ENCODE measurements around the gene IMPDH1. TPM values are rescaled to one million over a fixed set of nuclear protein-coding genes. Genes with fewer than 3 reads are reported as not detected.
A peak's percentile ranks its signal among the peaks of the same experiment; 100 is the strongest.

IMPDH1 gene
- total RNA-seq, 1 donor from 2014 or later: 17.4 TPM

- Histone ChIP-seq H3K4me3 (peak within 1 kb of the TSS; percentile 88), H3K27ac (replicated peaks) (peak within 1 kb of the TSS; percentile 96), H3K9me3 (replicated peaks) (no peaks in the 10 kb centered on the region), H3K36me3 (peaks cover 8% of the 10 kb centered on the region), H3K4me1 (peaks cover 66% of the 10 kb centered on the region), H3K27me3 (ENCODE audit: low read depth) (no peaks in the 10 kb centered on the region)
- peak; percentile 95 for DNase-seq
- TF ChIP-seq CTCF (IDR thresholded peaks at IDR 0.05; ENCODE audit: borderline replicate concordance): no peak
- intact Hi-C loops (cut with micrococcal nuclease): no loop called here
These were observed 45.9 kb upstream of the IMPDH1 start, which contains the start of gene HILPDA for GRCh38 chr7:128455543-128456254. Gene HILPDA, plus strand, starts transcription at chr7:128455878. Its CDS starts 1,391 bp downstream, at chr7:128457269.

GRCh38 chr7:128454808-128455542, 45.2 kb upstream of the IMPDH1 start:
- Histone ChIP-seq H3K9me3 (replicated peaks) (no peaks in the 10 kb centered on the region), H3K27me3 (ENCODE audit: low read depth) (no peaks in the 10 kb centered on the region), H3K36me3 (peaks cover 8% of the 10 kb centered on the region), H3K27ac (replicated peaks) (peak overlapping the region; percentile 96), H3K4me1 (peaks cover 73% of the 10 kb centered on the region), H3K4me3 (peak overlapping the region; percentile 88)
- intact Hi-C loops (cut with micrococcal nuclease): no loop called here
- TF ChIP-seq CTCF (IDR thresholded peaks at IDR 0.05; ENCODE audit: borderline replicate concordance): peak; percentile 23
- no peak for DNase-seq

DNA sequence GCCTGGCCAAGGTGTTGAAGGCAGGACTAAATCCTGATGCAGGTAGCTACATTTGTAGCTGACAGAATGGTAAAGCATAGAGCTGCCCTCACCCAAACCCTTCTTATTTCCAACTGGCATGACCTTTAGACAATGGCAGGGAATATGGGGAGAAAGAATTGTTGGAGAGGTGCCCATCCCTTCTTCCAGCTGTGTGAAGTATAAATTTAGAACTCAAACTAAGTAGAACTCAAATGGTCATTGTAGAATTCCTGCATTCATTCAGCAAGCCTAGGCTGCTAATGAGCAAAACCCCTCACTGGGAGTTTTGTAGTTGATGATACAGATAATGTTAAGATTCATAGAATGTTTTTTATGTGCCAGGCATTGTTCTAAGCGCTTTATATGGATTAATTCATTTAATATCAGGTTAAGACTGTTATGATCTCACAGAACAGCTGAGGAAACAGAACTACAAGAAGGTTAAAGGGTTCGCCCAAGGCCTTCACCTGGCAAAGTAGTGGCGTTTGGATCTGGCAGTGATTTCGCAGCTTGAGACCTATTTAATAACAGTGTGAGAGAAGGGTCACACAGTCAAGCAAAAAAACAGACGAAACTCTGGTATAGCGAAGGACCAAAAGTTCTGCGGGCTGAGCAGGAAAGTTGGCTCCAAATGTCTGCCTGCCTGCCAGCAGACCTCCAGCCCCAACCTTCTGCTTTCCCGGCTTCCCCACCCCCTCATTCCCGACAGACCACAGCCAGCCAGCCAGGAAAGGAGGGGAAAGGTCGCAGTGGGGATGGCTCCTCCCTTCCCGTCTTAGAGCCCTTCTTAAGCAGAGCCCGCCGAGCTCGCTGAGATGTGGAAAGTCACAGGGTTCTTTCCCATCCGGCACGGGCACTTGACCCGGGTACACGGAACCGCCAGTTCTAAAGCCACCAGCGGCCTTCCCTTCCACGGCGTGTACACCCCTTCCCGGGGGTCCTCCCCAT, 44.3 kb upstream of the IMPDH1 start:
- H3K27ac ChIP-seq (replicated peaks): peak overlapping the region; percentile 96
- no peaks in the 10 kb centered on the region for H3K27me3 ChIP-seq (ENCODE audit: low read depth)
- H3K4me3 ChIP-seq: peak overlapping the region; percentile 88
- H3K9me3 ChIP-seq (replicated peaks): no peaks in the 10 kb centered on the region
- H3K36me3 ChIP-seq: peaks cover 8% of the 10 kb centered on the region
- TF ChIP-seq CTCF (IDR thresholded peaks at IDR 0.05; ENCODE audit: borderline replicate concordance): no peak
- H3K4me1 ChIP-seq: peaks cover 65% of the 10 kb centered on the region
- peak; percentile 90 for DNase-seq
- intact Hi-C loops (cut with micrococcal nuclease): no loop called here

DNA sequence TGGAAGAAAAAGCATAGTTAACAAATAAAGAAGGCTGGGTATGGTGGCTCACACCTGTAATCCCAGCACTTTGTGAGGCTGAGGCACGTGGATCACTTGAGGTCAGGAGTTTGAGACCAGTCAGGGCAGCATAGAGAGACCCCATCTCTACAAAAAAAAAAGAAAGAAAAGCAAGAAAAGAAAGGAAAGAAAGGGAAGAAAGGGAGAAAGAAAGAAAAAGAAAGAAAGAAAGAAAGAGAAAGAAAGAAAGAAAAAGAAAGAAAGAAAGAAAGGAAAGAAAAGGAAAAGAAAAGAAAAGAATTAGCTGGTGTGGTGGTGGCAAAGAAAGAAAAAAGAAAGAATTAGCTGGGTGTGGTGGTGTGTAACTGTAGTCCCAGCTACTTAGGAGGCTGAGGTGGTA, 42.8 kb upstream of the IMPDH1 start:
- H3K36me3 ChIP-seq: peaks cover 7% of the 10 kb centered on the region
- H3K27ac ChIP-seq (replicated peaks): peak overlapping the region; percentile 96
- H3K4me1 ChIP-seq: peaks cover 54% of the 10 kb centered on the region
- no peaks in the 10 kb centered on the region for H3K27me3 ChIP-seq (ENCODE audit: low read depth)
- H3K4me3 ChIP-seq: no peak overlapping the region
- H3K9me3 ChIP-seq (replicated peaks): no peaks in the 10 kb centered on the region
- TF ChIP-seq CTCF (IDR thresholded peaks at IDR 0.05; ENCODE audit: borderline replicate concordance): no peak
- intact Hi-C loops (cut with micrococcal nuclease): no loop called here
- DNase-seq: no peak

DNA sequence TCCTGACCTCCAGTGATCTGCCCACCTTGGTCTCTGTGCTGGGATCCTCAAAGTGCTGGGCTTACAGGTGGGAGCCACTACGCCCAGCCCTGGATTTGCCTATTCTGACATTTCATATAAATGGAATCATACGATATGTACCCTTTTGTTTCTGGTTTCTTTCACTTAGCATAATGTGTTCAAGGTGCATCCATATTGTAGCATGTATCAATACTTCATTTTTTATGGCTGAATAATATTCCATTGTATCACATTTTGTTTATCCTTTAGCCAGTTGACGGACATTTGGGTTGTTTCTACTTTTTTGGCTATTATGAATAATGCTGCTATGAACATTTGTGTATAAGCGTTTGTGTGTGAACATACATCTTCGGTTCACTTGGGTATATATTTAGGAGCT, 41.1 kb upstream of the IMPDH1 start:
- no peak for TF ChIP-seq CTCF (IDR thresholded peaks at IDR 0.05; ENCODE audit: borderline replicate concordance)
- H3K27ac ChIP-seq (replicated peaks): peak overlapping the region; percentile 96
- no peaks in the 10 kb centered on the region for H3K36me3 ChIP-seq
- no peak for DNase-seq
- H3K27me3 ChIP-seq (ENCODE audit: low read depth): no peaks in the 10 kb centered on the region
- peaks cover 46% of the 10 kb centered on the region for H3K4me1 ChIP-seq
- intact Hi-C loops (cut with micrococcal nuclease): no loop called here
- H3K9me3 ChIP-seq (replicated peaks): no peaks in the 10 kb centered on the region
- no peak overlapping the region for H3K4me3 ChIP-seq

Data from left ventricle myocardium inferior (tissue), 1 donor.